ENCODE results near the gene SSC5D. TPM values are rescaled to one million over a fixed set of nuclear protein-coding genes. Genes with fewer than 3 reads are reported as not detected.

SSC5D gene
- total RNA-seq, 1 donor from 2014 or later, result 46.8 TPM

DNA sequence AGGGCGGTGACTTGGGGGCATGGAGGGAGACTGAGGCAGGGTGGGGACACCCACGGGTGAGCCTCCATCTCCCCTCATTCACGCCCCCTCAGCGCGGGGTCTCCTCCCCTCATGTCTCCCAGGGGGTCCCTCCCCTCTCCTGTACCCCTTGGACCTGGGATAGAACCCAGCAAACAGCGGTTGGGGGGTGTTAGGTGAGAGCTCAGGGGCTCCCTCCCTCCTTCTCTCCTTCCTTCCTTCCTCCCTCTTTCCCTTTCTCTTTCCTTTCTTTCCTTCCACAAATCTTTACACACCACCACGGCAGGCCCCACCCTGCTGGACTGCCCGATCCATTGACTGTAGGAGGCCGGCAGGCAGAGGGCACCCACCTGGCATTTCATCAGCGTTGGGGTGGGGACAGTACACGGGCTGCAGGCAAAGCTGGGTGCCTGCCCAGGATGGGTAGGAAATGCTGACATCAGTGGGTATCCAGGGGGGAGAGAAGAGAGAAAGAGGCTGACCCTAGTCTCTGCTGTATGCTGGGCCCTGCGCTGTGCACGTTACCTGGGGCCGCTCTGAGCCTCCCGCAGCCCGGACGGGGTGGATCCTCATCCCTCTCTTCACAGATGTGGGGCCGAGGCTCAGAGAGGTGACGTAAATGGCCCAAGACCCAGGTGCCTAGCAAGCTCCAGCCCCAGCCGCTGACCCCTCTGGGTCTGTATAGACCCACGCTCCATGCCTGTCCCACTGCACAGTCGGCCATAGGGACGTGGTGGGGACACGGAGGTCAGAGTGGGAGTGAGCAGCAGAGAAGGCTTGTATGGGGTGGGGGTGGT is 3.5 kb downstream of the SSC5D start:
- Histone ChIP-seq H4K20me1 (ENCODE audit: insufficient read depth, low read length) (no peaks in the 10 kb centered on the region), H3K9me3 (ENCODE audit: insufficient read depth, low read depth, low read length) (no peaks in the 10 kb centered on the region), H3K27ac (ENCODE audit: low read depth, low read length) (no peak overlapping the region), H2AFZ (ENCODE audit: low read depth, low read length) (no peak overlapping the region), H3K4me2 (ENCODE audit: low read length) (no peak overlapping the region), H3K4me3 (ENCODE audit: insufficient read depth, low read depth, low read length) (no peak overlapping the region), H3K27me3 (ENCODE audit: insufficient read depth, low read length) (no peaks in the 10 kb centered on the region), H3K9ac (ENCODE audit: low read length) (no peak overlapping the region), H3K4me1 (ENCODE audit: insufficient read depth, low read length) (peaks cover 45% of the 10 kb centered on the region), H3K36me3 (ENCODE audit: insufficient read depth, low read length) (no peaks in the 10 kb centered on the region), H3K79me2 (ENCODE audit: insufficient read depth, low read length) (no peaks in the 10 kb centered on the region)
- H3K27me3 Mint-ChIP-seq (ENCODE audit: low read depth, unreplicated experiment), result no peaks in the 10 kb centered on the region
- H3K27ac Mint-ChIP-seq (ENCODE audit: unreplicated experiment), result no peak overlapping the region
- no peak for DNase-seq (ENCODE audit: low read depth)
- TF ChIP-seq EZH2 (IDR thresholded peaks at IDR 0.05; ENCODE audit: insufficient read depth, low read length), result no peak
- TF ChIP-seq, protein P1, sequence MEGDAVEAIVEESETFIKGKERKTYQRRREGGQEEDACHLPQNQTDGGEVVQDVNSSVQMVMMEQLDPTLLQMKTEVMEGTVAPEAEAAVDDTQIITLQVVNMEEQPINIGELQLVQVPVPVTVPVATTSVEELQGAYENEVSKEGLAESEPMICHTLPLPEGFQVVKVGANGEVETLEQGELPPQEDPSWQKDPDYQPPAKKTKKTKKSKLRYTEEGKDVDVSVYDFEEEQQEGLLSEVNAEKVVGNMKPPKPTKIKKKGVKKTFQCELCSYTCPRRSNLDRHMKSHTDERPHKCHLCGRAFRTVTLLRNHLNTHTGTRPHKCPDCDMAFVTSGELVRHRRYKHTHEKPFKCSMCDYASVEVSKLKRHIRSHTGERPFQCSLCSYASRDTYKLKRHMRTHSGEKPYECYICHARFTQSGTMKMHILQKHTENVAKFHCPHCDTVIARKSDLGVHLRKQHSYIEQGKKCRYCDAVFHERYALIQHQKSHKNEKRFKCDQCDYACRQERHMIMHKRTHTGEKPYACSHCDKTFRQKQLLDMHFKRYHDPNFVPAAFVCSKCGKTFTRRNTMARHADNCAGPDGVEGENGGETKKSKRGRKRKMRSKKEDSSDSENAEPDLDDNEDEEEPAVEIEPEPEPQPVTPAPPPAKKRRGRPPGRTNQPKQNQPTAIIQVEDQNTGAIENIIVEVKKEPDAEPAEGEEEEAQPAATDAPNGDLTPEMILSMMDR (IDR thresholded peaks at IDR 0.05; ENCODE audit: insufficient read depth, low read depth, low read length), result no peak
- H3K4me1 Mint-ChIP-seq (ENCODE audit: low read depth, unreplicated experiment), result peaks cover 19% of the 10 kb centered on the region
- H3K9me3 Mint-ChIP-seq (ENCODE audit: unreplicated experiment), result no peaks in the 10 kb centered on the region
- no peak overlapping the region for H3K4me3 Mint-ChIP-seq (ENCODE audit: unreplicated experiment)
- FAIRE-seq, result no peak
- H3K36me3 Mint-ChIP-seq (ENCODE audit: low read depth, unreplicated experiment), result peaks cover 5% of the 10 kb centered on the region

DNA sequence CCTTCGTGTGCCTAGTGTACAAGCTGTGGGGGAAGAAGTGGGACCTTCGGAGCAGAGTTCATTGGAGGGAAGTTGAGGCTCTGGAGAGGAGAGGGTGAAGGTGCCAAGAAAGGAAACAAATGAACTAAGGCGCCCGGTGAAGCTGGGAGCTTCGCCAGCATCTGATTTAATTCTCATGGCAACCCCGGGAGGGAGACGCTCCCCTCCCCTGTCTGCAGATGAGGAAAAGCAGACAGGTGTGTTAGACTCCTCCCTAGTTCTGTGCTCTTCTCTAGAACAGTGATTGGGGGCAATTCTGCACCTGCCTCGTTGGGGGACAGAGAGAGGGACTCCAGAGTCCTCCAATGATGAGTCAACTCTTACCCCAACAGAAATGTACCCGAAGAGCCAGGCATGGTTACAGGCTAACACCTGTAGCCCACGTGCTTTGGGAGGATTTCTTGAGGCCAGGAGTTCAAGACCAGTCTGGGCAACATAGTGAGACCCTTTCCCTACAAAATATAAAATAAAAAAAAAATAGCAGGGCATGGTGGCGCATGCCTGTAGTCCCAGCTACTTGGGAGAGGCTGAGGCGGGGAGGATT is 4.2 kb downstream of the SSC5D start:
- Histone ChIP-seq H3K36me3 (ENCODE audit: insufficient read depth, low read length) (no peaks in the 10 kb centered on the region), H3K4me2 (ENCODE audit: low read length) (no peak overlapping the region), H3K9me3 (ENCODE audit: insufficient read depth, low read depth, low read length) (no peaks in the 10 kb centered on the region), H3K9ac (ENCODE audit: low read length) (no peak overlapping the region), H2AFZ (ENCODE audit: low read depth, low read length) (no peak overlapping the region), H3K27me3 (ENCODE audit: insufficient read depth, low read length) (no peaks in the 10 kb centered on the region), H3K27ac (ENCODE audit: low read depth, low read length) (no peak overlapping the region), H3K4me3 (ENCODE audit: insufficient read depth, low read depth, low read length) (no peak overlapping the region), H3K4me1 (ENCODE audit: insufficient read depth, low read length) (peaks cover 38% of the 10 kb centered on the region), H3K79me2 (ENCODE audit: insufficient read depth, low read length) (no peaks in the 10 kb centered on the region), H4K20me1 (ENCODE audit: insufficient read depth, low read length) (no peaks in the 10 kb centered on the region)
- Mint-ChIP-seq H3K9me3 (ENCODE audit: unreplicated experiment) (no peaks in the 10 kb centered on the region), H3K27me3 (ENCODE audit: low read depth, unreplicated experiment) (no peaks in the 10 kb centered on the region), H3K4me3 (ENCODE audit: unreplicated experiment) (no peak overlapping the region), H3K27ac (ENCODE audit: unreplicated experiment) (no peak overlapping the region), H3K36me3 (ENCODE audit: low read depth, unreplicated experiment) (peaks cover 6% of the 10 kb centered on the region), H3K4me1 (ENCODE audit: low read depth, unreplicated experiment) (peaks cover 12% of the 10 kb centered on the region)
- DNase-seq (ENCODE audit: low read depth) (no peak), FAIRE-seq (no peak)
- TF ChIP-seq EZH2 (IDR thresholded peaks at IDR 0.05; ENCODE audit: insufficient read depth, low read length), result no peak
- TF ChIP-seq, protein P1 (IDR thresholded peaks at IDR 0.05; ENCODE audit: insufficient read depth, low read depth, low read length), result no peak
